HG03460 (cell line): ENCODE measurements around the gene CCDC13.

Experiments
- ATAC-seq: cut with Tn5 transposase; IDR thresholded peaks from one replicate; pipeline ENCODE4 v1.9.1; 2021; ENCODE audit not compliant: unreplicated experiment

The CCDC13 gene

DNA sequence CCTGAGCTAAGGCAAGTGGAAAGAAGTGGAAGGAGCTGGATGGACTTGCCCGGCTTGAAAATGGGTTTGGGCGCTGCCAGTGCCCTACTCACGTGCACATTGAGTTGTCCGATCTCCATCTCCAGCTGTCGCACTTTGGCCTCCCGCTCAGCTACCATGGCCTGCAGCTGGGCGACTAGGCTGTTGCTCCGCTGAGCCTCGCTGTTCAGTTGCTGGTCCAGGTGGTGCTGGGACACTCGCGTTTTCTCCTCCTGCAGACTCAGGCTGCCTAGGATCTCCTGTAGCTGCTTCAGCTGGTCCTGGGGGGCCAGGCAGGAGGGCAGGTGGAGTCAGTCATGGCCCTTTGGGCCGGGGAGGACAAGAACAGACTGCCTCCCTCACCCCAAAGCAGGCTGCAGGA lies 37.4 kb downstream of the CCDC13 start:
- no peak for ATAC-seq

DNA sequence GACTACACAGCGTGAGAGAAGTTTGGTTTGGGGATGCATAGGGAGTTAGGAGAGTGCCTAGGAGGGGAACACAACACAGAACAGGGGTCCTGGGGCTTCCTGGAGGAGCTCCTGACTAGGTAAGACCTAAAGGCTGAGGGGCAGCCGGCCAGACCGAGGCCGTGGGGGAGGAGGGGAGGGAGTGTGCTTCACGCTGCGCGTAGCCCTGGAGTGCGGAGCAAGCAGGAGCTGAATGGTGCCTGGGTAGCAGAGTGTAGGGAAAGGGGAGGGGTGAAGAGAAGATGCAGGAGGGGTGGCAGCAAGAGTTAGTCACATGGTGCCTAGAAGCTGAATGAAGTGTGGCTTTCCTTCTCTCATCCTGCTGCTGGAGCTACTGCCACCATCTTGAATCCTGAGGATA lies 38.0 kb downstream of the CCDC13 start:
- ATAC-seq = no peak

DNA sequence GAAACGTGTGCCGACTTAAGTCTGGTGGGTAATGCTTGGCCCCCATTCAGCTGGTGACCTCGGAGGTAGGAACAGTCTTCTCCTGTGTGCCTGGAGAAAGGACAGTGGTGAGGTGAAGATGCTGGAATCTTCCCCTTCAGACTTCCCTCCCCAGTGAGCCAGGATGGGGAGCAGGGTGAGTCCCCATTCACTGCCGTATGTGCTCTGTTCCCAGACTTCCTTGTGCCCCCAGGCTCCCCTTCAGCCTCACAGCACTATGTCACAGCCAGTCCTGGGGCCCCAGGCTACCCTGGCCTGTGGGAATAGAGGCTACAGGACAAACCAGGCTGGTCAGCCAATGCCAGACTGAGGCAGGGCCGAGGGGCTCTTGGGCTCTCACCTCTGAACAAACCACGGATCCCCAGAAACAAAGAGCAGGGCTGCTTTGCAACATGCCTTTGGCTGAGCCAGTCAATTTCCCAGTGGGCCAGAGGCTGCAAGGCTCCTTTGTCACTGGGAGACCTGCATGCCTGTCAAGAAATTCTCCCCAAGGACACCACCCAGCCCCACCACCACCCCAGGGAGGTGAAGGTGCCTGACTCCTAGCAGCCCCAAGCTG lies 38.7 kb downstream of the CCDC13 start:
- no peak for ATAC-seq

- ATAC-seq = no peak
These were observed 39.4 kb downstream of the CCDC13 start for GRCh38 chr3:42733501-42734262.

DNA sequence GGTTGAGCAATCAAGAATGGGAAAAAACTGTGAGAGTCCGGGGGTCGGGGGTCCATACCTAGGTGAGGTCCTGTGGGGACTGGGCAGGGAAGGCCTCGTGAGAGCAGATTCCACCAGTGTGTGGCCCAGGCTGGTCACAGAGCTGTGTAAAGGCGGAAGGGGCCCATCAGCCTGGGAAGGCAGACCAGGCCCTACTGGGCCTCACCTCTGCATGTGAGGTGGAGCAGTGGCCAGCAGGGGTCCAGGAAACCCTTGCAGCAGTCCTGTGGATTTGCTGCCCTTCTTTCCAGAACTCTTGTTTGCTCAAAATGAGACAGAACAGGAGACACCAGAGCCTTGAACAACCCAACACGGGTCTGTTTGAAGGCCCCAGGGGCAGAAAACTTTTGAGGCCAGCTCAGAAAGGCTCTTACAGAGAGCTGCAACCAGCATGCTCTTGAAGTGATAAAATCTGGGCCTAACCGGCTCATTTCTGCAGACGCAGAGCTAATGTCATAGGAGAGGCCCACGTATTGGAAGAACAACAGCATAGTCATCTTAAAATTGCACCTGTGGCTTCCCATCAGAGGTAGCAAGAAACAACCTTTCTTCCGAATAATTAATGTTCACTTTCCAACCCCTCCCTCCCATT lies 40.1 kb downstream of the CCDC13 start:
- ATAC-seq = no peak

DNA sequence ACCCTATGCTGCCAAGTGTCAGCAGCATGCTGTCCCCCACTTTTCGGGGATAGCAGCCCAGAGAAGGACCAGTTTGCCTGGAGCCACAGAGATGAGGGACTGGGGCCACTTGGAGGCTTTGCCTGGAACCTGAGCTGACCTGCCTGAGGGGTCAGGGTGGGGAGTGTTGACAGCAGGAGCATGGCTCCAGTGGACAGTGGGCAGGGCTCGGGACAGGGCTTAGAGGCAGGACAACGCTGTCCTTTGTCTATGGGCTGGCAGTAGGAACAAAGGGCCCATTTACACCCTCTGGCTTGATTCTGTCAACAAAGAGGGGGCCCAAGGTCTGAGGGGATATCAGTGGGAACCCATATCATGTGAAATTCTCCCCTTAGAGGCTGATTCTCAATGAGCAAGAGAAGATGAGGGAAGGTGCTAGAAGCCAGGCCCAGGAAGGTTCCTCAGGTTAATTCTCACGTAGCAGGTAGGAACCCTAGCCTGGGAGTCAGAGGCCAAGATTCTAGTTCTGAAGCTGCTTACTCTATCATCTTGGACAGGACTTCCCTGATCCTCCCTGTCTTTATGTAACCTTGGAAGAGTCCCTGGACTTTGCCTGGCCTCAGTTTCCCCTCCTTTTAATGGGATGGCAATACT lies 40.7 kb downstream of the CCDC13 start:
- no peak for ATAC-seq

DNA sequence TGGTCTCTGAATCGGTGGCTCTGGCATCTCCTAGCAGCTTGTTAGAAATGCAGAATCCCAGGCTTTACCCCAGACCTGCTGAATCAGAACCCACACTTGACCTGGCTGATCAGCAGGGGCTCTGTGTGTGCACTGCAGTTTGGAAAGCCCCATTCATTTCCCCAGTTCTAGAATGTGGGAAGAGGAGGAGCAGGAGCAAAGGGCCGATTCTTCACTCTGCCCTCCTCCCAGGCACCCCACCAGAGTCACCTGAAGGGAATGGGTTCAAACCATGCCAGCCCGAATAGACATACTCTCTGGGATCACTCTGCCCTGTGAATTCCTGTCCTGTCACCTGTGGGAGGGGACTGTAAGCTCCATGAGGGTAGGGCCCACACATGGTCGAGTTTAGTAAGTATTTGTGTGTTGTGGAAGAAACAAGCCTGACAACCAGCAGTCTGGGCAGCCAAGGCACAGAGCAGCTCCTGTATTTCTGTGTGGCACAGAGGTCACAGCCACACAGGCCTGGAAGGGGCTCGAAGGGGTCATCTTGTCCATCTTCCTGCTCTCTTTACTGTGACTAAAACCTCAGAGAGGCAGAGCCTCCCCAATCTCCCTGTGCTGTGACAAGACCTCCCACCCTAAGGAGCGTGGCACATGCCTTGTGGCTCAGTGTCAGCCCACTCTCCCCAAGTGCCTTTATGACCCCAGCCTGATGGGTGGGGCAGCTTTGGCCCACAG lies 41.4 kb downstream of the CCDC13 start:
- no peak for ATAC-seq

DNA sequence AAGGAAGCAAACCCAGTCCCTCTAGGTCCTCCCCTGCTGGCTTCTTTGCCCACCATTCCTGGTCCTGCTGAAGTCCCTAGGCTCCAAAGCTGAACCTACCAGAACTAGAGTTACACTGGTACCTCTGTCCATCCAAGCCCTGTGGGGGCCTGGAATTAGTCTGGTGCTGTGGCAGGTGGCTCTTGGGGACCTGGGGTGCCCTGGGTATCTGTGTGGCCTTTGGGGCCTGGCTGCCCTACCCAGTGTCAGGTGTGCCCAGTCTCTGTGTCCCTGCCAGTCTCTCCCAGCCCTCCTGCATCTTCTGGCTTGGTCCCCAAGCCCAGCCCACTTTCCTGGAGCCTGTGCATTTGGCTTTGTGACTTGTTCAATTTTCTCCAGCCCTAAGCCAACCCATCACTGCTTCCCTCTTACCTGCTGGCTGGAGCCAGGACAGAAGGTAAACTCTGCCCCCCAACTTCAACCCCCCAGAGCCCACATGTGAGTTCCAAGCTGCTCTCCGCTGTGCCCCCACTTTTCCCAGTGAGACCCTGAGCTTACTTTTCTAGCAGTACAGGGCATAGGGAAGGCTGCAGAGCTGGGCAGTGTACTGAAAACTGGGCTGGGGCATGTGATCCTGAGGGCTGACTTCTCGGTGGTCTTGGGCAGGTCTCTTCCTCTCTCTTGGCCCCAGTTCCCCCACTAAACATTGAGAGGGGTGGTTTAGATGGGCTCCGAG lies 42.2 kb downstream of the CCDC13 start:
- ATAC-seq = no peak

- no peak for ATAC-seq
These were observed 42.8 kb downstream of the CCDC13 start for GRCh38 chr3:42730294-42730693.

GRCh38 chr3:42729404-42730145 lies 43.5 kb downstream of the CCDC13 start:
- ATAC-seq = no peak

DNA sequence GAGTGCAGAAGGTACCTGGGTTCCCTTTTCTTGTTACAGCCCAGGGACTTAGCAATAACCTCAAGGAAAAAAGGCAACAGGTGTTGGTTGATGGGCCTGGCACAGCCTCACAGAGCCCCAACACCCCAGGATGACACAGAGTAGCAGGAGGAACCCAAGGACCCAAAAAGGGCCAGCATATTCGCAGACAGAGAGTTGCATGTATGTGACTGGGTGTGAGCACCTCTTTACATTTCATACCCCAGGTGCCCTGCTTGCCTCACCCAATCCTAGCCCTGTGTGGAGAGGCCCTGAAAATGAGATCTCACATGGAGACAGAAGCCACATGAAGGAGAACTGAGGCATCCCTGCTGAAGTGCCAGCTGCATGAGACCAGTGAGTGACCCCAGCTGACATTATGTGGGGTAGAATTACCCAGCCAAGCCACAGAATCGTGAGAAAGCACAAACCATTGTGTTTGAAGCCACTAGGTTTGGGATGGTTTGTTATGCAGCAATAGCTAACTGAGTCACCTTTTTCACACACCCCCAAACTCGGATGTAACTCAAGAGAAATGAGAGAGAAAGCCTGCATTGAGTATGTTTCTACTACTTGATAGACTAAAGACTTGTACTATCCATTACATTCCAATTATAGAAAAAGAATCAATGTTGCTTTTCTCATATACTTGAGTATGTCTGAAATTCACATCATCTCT lies 44.2 kb downstream of the CCDC13 start:
- no peak for ATAC-seq

GRCh38 chr3:42728056-42728455 lies 45.0 kb downstream of the CCDC13 start:
- no peak for ATAC-seq

GRCh38 chr3:42725454-42725853 lies 47.6 kb downstream of the CCDC13 start:
- no peak for ATAC-seq

- ATAC-seq = no peak
These were observed 49.8 kb downstream of the CCDC13 start for GRCh38 chr3:42723219-42723618.
